ENCODE measurements around the gene TUBB1.

The TUBB1 gene

GRCh38 chr20:59046862-59047261 is 27.6 kb downstream of the TUBB1 start:
- no peak for DNase-seq

DNA sequence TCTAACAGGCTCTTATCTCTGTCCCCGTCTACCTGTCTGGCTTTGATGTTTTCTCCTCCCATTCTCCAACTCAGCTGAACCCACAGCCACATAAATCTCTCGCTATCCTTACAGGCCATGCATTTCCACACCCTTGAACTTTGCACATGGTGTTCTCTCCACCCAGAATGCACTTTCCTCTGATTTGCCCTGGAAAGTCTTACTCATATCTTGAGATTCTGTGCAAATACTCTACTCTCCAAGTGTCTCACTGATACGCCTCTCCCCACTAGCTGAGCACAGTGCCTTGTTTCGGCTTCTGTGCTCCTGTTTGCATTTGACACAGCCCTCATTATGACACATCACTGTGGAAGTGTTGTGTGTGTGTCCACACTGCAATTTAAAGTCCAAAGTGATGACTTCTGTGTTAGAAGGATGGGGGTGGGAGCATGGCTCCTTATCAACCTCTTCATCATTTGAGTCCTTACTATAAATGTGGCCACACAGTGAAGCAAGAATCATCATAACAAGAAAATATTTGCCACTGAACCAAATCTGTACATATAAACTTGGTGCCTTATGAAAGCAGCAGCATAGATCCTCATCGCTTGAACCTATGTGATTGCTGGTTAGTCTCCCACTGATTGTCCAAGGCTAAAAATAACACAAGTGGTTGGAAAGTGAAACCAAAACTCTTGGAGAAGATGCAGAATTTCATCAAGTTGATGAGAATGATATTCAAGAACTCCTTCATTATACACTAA is 28.9 kb downstream of the TUBB1 start:
- no peak for DNase-seq

DNA sequence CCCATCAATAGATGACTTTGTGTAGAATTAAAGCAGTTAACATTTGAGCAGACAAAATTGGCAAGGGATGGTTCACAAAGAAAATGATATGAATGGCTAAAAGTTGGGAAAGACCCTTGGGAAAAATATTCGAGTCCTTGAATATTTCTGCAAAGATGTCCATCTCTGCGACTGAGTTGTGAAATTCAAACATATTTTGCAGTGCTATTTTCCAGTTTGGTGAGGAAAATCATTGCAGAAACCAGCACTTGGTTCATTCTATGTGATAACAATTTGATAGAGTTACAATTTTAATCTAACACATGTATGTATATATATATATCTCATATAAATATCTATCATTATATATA is 29.4 kb downstream of the TUBB1 start:
- no peak for DNase-seq

- no peak for DNase-seq
Observed at GRCh38 chr20:59050437-59050836, 31.2 kb downstream of the TUBB1 start.

DNA sequence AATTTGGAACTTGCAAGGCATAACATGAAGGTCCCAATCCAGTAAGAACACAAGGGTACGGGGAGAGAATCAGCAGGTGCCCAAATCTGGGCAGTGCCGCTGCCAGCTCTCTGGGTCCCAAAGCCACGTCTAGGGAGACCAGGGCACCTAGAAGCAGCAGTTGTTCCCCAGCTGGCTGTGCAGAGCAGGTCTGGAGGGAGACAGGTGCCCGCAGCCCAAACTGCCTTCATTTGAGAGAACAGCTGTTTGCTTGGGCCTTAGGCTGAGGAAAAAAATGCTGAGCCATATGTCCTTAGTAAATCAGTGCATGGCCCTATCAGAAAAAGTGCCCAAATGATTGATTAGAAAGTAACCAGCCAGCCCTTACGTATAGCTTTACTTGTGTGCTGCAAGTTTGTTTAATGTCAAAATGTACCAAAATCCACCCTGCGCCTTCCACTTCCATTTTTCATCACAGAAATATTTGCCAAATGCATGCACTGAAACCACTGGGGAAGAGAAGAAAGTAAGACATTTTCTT is 32.5 kb downstream of the TUBB1 start:
- DNase-seq: no peak

- no peak for DNase-seq
Observed at GRCh38 chr20:59055302-59055701, 36.1 kb downstream of the TUBB1 start.

- DNase-seq: no peak
Observed at GRCh38 chr20:59062081-59062480, 42.9 kb downstream of the TUBB1 start.

DNA sequence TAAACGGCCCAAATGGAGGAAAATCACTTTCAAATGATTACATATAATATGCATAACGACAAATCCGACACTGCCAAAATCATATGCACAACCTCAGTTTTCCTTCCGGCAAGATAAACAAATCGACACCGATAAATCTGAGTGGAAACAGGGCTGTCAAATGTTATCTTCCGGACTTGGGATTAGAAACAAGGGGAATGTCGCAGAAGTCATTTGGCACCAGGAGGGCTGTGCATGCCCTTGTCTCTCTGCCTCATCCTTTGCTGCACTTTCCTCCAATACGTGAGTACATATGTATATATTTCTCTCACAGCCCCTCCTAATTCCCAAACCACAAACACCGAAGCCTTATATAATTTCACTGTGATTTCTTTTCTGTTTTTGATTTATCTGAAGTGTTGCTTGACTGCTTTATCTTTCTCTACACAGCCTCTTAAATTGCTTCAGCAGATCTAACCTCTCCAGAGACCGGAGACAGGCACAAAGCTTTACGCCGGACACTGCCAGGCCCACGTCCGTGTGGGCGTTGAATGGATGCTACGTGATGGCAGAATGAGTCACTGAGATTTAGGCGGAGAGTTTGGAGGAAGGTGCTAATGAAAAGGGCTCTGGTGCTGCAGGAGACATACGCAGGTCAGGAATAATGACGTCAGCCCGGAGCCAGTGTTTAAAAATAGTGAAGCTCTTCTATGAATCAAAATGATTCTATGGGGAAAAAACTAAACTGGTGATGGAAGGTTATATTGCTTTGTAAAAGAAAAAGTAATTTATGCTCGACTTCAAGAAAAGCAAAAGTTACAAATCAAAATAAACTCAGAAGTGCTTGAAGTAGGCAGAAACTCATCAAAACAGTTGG is 44.4 kb downstream of the TUBB1 start:
- DNase-seq: no peak

- DNase-seq: no peak
Observed at GRCh38 chr20:59064214-59064722, 45.0 kb downstream of the TUBB1 start.

DNA sequence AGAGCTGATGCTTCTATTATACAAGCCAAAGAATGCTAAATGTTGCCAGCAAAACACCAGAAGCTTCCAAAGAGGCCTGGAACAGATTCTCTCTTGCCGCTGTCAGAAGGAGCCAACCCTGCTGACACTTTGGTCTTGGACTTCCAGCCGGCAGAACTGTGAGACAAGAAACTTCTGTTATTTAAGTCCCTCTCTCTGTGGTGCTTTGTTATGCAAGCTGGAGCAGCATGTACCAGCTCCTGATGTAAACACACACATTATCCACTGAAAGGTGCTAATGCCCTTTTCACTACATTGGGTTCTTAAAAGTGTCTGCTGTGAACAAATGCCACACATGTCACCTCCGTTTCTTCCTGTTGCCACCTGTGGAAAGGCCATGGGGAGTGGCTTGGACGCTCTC is 49.3 kb downstream of the TUBB1 start:
- DNase-seq: no peak

DNA sequence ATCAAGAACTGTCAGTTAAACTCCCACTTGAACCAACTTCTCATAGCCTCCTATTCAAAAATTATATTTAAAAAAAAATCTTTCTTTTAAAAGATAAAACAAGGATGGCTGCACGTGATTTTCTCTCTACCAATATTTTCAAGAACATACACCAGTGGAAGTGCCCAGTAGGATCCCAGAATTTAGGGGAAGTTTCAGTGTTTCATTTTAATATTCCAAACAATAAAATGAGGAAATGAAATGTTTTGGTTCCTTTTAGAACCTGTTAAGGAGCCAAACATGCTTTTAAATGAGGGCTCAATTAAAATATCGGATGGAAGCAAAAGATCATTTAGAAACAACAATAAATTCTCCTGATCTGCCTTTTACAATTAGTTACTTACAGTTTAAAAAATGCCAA is 49.8 kb downstream of the TUBB1 start:
- DNase-seq: no peak

DNA sequence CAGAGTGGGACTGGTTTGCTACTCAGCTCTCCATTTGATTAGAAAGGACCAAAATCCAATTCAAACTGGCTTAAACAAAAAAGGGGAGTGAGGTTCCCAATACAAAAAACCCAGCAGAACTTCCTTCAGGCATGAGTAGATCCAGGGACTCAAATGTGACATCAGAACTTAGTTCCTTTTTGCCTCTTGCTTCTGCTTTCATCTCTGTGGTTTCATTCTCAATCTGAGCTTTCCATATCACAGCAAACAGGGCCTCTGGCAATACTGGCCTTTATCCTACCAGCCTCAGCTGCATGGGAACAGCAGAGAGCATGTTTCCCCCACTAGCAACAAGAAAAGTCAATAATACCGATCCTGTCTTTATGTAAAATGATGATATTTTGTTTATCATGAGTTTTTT is 52.0 kb downstream of the TUBB1 start:
- no peak for DNase-seq

- DNase-seq: no peak
Observed at GRCh38 chr20:59073582-59073981, 54.4 kb downstream of the TUBB1 start.

GRCh38 chr20:59074456-59074855 is 55.2 kb downstream of the TUBB1 start:
- DNase-seq: no peak

- DNase-seq: no peak
Observed at GRCh38 chr20:59075934-59076508, 56.8 kb downstream of the TUBB1 start.

Measured in NCI-H446 treated with DMSO at 0.1 percent for 48 hours (cell line).